GM19467 (cell line): ENCODE results near the gene ZBTB20.

Experiments used
- ATAC-seq: cut with Tn5 transposase; IDR thresholded peaks from one replicate; pipeline ENCODE4 v1.9.1; 2021; ENCODE audit warnings: mild to moderate bottlenecking, moderate library complexity; ENCODE audit not compliant: unreplicated experiment

Gene ZBTB20

GRCh38 chr3:114454551-114455251, 692.4 kb downstream of the ZBTB20 start:
- no peak for ATAC-seq

DNA sequence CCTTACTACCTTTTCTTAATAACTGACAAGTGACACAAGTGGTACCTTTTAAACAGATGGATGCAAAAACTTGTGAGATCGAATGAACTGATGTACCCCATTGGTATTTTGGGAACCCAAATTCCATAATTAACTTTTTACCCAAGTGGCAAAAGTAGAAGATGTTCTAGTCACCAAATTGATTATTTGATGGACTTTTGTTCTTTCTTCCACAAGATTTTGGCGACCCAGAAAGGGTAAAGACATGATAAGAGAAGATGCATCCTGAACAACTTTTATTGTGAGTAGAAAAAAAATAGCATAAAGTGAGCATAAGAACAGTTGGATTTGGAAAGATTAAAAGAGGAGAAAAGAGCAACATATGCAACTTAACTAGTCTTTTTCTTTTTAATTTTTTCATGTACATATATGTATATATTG, 693.7 kb downstream of the ZBTB20 start:
- ATAC-seq = no peak

DNA sequence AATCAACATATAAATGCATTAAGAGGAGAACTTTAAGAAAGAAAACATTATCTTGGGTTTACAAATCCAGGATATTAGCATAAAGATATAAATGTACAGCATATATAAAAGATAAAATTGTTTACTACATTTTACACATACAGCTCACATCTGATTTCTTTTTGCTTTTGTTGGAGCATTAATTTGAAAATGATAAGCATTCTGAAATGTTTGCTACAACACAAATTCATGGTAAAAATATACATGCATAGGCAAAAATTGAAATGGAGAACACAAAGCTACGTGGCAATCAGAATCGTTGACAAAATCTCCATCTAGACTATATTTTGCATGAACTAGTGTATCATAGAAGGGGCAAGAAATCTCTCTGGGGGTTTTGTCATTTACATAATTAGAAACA, 694.2 kb downstream of the ZBTB20 start:
- no peak for ATAC-seq

DNA sequence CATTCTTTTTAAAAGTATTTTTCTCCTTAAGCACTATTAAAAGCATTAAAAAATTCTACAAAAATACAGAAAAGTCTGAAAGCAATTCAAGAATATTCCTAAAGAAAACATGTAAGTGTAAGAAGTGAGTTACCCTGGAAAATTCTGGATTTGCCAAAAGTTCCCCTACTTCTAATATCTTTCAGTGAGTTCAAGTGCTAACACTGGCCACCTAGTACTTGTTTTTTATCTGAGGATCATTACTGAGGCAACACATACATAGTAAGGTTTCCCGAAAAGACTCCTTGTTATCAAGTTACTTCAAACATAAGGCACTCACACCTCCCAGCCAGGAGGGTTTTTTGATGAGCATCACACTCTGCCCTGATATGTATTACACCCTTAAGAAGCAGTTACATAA, 694.8 kb downstream of the ZBTB20 start:
- no peak for ATAC-seq

DNA sequence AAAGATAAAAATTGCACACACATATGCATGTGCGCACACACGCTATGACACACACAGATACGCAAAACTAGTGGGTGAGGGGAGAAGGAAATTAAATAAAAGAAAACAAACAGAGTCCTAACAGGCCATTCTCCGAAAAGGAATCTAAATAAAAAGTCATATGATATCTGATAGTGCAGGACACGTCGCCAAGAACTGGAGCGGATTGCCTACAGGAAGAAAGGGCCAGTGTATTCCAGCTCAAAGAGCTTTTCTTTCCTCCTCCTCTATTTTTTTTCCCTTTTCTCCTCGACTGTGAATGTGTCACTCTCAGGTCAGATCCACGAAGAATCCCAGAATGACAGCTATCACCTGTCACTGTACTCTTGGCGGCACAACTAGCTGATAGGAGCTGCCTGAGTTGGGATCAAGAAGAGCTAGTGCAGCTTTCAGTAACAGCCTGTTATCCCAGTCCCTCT, 695.5 kb downstream of the ZBTB20 start:
- ATAC-seq = no peak

- ATAC-seq = no peak
Measured at GRCh38 chr3:114451051-114451451, 696.0 kb downstream of the ZBTB20 start.

- no peak for ATAC-seq
Measured at GRCh38 chr3:114450008-114450596, 697.0 kb downstream of the ZBTB20 start.

- ATAC-seq = no peak
Measured at GRCh38 chr3:114449271-114450007, 697.6 kb downstream of the ZBTB20 start.

DNA sequence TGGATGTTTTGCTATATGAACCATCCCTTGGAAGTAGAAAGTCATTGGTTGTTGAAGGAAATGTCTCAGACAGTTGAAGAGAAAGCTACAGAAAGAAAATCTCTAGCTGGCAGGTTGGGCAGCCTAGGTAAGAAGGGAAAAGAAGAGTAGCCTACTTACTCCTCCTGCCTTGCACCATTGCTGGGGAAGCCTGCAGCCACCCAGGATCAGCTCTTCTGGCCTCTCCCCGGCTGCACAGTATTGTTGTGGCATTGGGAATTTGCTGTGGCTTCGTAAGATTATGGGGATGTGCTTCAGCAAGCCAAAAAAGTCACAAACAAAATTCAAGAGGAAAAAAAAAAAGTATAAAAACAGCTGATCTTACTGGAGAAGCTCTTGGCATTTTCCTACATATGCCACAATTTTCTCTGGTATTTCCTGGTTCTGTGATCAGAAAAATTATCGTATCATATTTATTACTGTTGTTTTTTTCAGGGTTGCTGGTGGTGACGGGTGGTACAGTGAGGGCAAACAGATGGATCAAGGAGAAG, 699.1 kb downstream of the ZBTB20 start:
- no peak for ATAC-seq

GRCh38 chr3:114447545-114447944, 699.5 kb downstream of the ZBTB20 start:
- no peak for ATAC-seq

DNA sequence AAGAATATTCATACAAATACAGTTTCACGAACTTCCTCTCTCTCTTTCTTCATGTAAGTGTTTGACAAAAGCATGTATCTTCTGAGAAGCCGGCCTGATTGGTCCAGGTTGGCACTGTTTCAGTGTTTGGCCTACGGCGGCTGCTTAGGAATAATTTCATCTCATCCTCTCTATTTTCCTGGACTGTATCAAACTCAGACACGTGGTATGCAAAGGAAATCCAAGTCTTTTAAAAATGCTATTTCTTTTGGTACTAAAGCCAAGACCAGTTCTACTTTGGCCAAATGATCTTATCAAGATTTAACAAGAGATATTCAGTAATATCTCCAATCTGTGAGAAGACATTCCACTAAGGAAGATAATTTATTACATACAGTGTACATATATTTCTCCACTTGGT, 700.5 kb downstream of the ZBTB20 start:
- ATAC-seq = no peak

DNA sequence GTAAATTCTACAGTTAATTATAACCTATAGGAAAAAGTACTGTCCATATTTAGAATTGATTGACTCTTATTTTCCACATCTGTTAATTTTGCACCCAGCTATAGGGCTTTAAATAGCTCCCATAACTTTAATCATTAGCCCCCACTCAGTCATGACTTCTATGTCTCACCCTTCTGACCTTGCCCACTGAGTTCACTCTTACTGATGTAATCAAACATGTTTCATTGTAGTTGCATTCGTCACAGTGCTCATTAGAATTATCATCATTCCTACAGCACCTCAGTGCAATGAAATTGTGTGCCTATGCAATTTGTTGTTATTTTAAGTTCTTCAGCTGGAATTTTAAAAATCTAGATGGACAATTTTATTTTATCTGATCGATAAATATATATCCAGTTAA, 701.9 kb downstream of the ZBTB20 start:
- ATAC-seq = no peak

DNA sequence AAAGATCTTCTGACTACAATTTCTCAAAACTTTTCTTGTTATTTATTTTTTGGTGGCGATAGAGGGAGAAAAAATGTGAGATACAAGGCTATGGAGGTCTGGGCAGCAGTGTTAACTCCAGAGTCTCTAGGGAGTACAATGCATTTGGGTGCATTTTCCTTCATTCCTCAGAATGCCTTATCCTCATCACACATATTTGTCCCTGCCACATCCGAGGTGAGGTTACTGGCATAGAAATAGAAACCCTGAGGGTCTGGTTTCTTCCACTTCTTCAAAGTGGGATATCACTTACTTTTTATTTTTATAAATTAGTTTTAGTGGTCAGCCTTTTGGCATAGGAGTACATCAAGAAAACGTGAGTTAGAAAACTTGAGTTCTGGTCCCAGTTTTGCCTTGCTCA, 702.9 kb downstream of the ZBTB20 start:
- ATAC-seq = no peak

GRCh38 chr3:114442246-114442645, 704.8 kb downstream of the ZBTB20 start:
- no peak for ATAC-seq

DNA sequence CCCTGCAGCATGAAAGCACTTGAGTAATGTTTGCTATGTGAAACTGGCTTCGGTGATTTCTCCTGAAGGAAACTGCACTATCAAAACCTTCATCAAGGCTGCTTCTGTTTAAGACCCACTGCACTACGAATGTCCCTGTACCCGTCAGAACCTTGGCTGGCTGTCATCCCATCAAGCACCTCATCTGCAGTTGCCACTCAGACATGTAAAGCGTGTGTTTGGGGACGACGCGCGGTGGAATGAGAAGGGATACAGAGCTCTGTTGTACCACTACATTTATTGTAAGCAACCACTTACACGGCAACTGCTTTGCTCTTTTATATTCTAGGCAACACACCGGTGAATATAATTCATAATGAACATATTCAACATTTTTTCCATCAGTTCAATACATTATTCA, 705.7 kb downstream of the ZBTB20 start:
- ATAC-seq = no peak

GRCh38 chr3:114440700-114441099, 706.4 kb downstream of the ZBTB20 start:
- no peak for ATAC-seq

DNA sequence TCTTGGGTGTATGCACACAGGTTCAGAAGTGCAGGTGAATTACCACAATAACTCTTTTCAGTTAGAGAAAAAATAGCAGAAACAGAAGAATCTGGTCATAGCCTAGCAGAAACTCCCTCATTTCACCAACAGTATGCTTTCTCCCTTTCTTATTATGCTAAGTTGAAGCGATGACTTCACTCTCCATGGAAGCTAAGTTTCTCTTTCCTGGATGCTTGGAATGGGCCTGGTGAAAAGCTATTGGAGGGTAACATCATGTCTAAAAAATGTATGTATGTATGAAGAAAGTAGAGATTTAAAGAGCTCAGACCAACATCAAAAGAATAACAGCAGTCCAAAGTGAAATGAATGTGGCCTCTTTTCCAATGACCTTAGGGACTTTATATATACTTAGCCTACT, 707.8 kb downstream of the ZBTB20 start:
- ATAC-seq = no peak

DNA sequence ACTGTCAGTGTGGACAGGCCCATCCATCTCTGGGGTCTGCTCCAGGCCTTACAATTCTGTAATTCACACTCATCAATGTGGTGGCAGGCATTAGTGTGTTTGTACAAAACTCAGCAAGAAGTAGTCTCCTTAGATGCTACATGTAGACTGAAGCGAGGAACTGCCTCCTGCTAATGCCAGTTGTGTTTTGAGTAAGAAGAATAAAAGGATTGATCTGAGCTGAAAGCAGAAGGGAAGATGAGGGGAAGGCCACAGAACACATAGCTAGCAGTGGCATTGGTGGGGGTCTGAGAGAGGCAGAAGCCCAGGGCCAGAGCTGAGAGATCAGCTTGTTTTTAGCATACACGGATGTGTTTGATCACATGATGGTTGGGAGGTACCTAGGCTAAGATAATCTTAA, 709.2 kb downstream of the ZBTB20 start:
- ATAC-seq = no peak

DNA sequence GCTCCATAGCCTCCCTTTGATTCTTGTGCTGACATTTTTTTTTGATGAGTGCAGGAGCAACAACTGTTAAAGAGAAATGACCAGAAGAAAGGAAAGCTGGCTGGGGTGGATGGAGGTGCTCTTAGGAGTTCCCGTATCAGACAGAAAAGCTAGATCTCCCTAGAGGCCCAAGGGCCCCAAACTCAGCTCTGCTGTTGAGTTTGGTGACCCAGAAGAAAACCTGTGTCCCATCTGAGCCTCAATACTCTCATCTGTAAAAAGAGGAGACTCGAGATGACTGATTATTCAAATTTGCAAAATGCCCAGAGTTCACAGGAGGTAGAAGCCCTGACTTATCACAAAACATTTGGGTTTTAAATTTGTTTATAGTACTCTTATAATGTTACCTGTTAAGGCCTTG, 710.9 kb downstream of the ZBTB20 start:
- ATAC-seq = no peak

DNA sequence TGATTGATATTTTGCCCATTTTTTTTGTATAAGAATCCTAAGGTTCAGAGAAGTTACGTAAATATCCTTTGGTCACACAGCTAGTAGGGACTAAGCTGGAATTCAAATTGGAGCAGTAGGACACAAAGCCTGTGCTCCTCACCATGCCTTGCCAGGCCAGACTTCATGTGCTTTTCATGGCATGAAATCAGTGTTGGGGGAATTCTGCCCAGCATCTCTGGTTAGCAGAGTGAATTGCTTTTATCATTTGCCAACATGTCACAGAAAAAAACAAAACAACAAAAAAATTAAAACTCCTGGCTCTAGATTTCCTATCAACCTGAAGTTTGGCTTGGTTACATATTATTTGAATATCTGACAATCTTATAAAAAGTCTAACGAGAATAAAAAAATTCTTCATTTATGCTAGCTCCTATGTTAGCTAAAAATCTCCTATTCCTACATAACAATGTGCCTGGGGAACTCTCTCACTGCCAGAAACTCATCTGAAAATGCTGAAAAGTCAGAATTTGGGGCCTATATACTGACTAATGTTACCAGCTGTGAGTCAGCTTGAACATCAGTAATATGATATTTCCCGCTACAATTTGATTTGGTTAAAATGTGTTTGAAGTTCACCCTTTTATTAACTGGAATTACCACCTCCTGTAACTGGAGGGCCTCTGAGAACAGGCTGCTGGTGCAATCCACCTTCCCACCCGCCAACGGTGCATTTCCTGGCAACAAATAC, 711.5 kb downstream of the ZBTB20 start:
- ATAC-seq = no peak

DNA sequence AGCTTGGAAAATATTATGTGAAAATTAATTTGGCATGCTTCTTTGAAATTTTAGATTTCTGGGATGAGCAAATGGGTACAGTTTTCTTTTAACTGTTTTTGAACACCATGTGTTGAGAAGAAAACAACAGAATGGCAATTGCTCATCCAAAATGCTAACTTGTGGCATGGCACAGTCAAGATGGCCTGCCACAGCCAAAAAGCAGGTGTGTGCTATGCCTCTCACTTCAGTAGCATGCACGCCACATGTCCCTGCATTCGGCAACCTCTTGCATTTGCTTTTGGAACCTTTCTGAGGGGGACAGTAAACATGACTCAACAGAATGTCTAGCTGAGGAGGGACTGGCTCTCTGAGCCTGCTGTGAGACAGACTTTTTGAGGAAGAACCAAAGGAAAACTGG, 714.8 kb downstream of the ZBTB20 start:
- no peak for ATAC-seq
